Glomerular visceral epithelial cell (primary cell): ENCODE results near the gene SERPINB11.
"Not testable (repeated sequence)": the region's sequence is repeated elsewhere in the genome, so short reads cannot be mapped to it uniquely, and the experiment has no call there.

Source experiments
- DNase-seq: peaks from one replicate; pipeline ENCODE4 v3.0.0-alpha.2; 2016; ENCODE audit errors: extremely low spot score

SERPINB11 gene

GRCh38 chr18:63730773-63731172, 28.0 kb downstream of the SERPINB11 start:
- DNase-seq, result peak; percentile 32

- DNase-seq, result no peak
These were observed 28.5 kb downstream of the SERPINB11 start for GRCh38 chr18:63731215-63731614.

- peak; percentile 45 for DNase-seq
These were observed 34.1 kb downstream of the SERPINB11 start for GRCh38 chr18:63736876-63737275.

GRCh38 chr18:63741769-63742168, 39.0 kb downstream of the SERPINB11 start:
- DNase-seq, result no peak

- no peak for DNase-seq
These were observed 44.2 kb downstream of the SERPINB11 start for GRCh38 chr18:63747006-63747405.

DNA sequence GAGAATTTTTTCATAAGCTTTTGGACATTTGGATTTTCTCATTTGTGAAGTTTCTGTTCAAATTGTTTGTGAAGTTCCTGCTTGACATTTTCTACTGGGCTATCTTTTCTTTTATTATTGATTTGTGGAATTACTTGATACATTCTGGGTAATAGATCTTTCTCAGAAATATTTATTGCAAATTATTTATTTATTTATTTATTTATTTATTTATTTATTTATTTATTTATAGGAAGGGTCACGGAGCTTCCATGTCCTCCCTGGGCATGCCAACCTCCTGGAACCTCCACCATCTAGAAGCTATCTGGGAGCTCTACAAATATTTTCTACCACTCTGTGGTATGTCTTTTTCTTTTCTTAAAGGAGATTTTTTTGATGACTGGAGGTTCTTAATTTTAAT, 46.7 kb downstream of the SERPINB11 start:
- no peak for DNase-seq

DNA sequence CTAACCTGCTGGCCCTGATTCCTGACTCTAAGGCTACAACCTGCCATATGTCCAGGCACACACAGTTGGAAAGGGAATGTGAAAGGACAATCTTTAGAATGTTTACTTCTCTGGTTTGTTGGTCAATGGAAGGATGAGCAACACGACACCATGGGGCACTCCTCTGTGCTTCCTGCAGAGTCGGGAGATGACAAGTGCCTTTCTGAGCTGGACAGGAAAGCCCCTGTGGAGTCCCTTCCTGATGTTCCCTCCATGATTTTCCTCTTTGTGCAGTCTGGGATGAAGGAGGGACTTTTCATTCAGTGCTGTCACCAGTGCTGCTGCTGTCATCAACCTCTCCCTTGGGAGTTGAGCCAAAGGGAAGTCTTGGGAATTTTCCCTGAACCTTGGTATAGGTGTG, 49.9 kb downstream of the SERPINB11 start:
- no peak for DNase-seq

DNA sequence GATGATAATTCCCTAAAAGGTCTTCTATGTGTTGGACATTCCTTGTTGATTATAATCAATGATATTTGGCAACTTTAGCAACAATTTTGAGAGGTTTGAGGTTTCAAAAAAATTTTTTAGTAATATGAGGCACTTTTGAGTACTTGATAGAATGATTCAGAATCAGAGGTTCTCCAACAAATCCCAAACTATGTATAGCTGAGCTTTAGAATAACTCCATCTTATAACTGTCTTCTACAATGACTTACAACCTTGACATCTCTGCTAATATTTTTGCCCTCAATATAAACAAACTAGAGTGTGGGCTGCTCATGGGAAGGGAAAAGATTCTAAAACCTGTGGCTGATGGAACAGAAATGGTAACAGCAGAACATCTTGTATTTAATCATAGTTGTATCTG, 50.9 kb downstream of the SERPINB11 start:
- DNase-seq, result no peak

DNA sequence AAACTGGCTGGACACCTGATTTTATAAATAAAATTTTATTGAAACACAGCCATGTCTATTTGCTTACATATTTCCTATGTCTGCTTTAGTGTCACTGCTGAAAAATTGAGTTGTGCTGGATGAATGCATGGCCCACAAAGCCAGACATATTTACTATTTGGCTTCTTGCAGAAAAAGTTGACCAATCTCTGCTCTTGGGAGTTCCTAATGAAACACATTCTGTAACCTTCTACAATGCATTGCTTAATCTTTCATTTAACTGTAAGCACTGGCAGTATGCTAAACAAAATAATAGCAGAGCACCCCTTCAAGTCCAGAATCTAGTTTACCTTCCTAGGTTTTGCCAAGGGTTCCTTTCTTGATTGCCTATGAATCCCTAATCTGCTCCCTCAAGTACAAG, 54.8 kb downstream of the SERPINB11 start:
- no peak for DNase-seq

GRCh38 chr18:63758615-63759240, 56.0 kb downstream of the SERPINB11 start:
- peak; percentile 69 for DNase-seq

- DNase-seq, result not testable (repeated sequence)
These were observed 57.0 kb downstream of the SERPINB11 start for GRCh38 chr18:63759786-63760185.

- DNase-seq, result peak; percentile 41
These were observed 59.8 kb downstream of the SERPINB11 start for GRCh38 chr18:63762518-63762917.

GRCh38 chr18:63763831-63764600, 61.3 kb downstream of the SERPINB11 start:
- no peak for DNase-seq

DNA sequence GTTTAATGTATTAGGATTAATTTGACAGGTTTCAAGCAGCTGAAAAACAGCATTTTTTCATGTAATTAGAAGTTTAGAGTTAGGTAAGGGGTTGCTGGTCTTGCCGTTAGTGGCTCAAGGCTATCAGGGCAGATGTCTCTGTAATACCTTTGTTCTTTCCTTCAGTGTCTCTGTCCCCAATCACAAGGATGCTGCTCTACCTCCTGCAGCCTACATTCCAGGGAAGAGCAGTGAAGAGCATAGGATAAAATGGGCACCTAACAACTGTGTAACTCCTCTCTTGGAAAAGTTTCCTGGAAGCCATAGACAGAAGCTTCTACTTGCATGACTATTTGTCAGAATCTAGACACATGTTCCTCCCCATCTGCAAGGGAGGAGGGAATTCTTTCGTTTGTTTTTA, 63.1 kb downstream of the SERPINB11 start:
- DNase-seq, result no peak
